IPS-20b (cell line): ENCODE data around the gene TRIM32.

Experiments
- H3K27ac ChIP-seq: one replicate; pipeline ENCODE4 v1.5.1; 2013; ENCODE audit warnings: low read length
- H3K27me3 ChIP-seq: 2 replicates; pipeline ENCODE4 v1.6.1; 2013; ENCODE audit warnings: mild to moderate bottlenecking, low read length, inconsistent platforms; ENCODE audit not compliant: insufficient read depth
- H3K36me3 ChIP-seq: 2 replicates; pipeline ENCODE4 v1.6.1; 2013; ENCODE audit warnings: low read depth, mild to moderate bottlenecking, inconsistent platforms, low read length, moderate library complexity; ENCODE audit not compliant: insufficient read depth
- H3K4me1 ChIP-seq: 2 replicates; pipeline ENCODE4 v1.6.1; 2013; ENCODE audit warnings: mild to moderate bottlenecking, control low read depth, inconsistent platforms, low read length, moderate library complexity; ENCODE audit not compliant: insufficient read depth
- H3K4me3 ChIP-seq: 2 replicates; pipeline ENCODE4 v1.5.1; 2013; ENCODE audit warnings: mild to moderate bottlenecking, low read length, inconsistent platforms
- H3K9ac ChIP-seq: 2 replicates; pipeline ENCODE4 v1.6.1; 2013; ENCODE audit warnings: low read depth, mild to moderate bottlenecking, inconsistent platforms, low read length, moderate library complexity
- H3K9me3 ChIP-seq: 2 replicates; pipeline ENCODE4 v1.6.1; 2013; ENCODE audit warnings: mild to moderate bottlenecking, low read depth, low read length, inconsistent platforms; ENCODE audit not compliant: insufficient read depth

TRIM32 gene

DNA sequence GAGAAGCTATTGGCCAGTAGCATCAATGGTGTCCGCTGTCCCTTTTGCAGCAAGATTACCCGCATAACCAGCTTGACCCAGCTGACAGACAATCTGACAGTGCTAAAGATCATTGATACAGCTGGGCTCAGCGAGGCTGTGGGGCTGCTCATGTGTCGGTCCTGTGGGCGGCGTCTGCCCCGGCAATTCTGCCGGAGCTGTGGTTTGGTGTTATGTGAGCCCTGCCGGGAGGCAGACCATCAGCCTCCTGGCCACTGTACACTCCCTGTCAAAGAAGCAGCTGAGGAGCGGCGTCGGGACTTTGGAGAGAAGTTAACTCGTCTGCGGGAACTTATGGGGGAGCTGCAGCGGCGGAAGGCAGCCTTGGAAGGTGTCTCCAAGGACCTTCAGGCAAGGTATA is 10.8 kb downstream of the TRIM32 start:
- Histone ChIP-seq H3K4me1 (no peaks in the 10 kb centered on the region), H3K27me3 (no peaks in the 10 kb centered on the region), H3K9ac (no peak overlapping the region), H3K9me3 (no peaks in the 10 kb centered on the region), H3K36me3 (peaks cover 37% of the 10 kb centered on the region), H3K27ac (no peak overlapping the region), H3K4me3 (no peak overlapping the region)

DNA sequence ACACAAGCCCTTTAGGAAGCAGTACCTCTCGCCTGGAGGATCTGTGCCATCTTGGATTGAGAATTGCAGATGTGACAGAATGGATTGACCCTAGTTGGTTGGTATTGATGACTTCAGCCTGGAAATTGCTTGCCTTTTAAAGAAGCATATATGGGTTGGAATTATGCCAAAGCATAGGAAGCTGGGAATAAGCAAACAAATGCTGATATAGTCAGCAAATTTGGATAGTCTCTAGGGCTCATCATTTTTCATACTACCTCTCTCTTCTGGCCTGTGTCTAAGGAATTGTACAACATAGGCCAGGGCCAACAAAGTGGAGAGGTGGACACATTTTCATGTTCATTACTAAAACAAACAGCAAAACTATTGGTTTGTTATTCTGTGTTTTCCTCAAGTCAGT is 13.2 kb downstream of the TRIM32 start:
- H3K27ac ChIP-seq: no peak overlapping the region
- no peak overlapping the region for H3K4me3 ChIP-seq
- peaks cover 37% of the 10 kb centered on the region for H3K36me3 ChIP-seq
- H3K4me1 ChIP-seq: no peaks in the 10 kb centered on the region
- no peaks in the 10 kb centered on the region for H3K9me3 ChIP-seq
- no peak overlapping the region for H3K9ac ChIP-seq
- no peaks in the 10 kb centered on the region for H3K27me3 ChIP-seq

DNA sequence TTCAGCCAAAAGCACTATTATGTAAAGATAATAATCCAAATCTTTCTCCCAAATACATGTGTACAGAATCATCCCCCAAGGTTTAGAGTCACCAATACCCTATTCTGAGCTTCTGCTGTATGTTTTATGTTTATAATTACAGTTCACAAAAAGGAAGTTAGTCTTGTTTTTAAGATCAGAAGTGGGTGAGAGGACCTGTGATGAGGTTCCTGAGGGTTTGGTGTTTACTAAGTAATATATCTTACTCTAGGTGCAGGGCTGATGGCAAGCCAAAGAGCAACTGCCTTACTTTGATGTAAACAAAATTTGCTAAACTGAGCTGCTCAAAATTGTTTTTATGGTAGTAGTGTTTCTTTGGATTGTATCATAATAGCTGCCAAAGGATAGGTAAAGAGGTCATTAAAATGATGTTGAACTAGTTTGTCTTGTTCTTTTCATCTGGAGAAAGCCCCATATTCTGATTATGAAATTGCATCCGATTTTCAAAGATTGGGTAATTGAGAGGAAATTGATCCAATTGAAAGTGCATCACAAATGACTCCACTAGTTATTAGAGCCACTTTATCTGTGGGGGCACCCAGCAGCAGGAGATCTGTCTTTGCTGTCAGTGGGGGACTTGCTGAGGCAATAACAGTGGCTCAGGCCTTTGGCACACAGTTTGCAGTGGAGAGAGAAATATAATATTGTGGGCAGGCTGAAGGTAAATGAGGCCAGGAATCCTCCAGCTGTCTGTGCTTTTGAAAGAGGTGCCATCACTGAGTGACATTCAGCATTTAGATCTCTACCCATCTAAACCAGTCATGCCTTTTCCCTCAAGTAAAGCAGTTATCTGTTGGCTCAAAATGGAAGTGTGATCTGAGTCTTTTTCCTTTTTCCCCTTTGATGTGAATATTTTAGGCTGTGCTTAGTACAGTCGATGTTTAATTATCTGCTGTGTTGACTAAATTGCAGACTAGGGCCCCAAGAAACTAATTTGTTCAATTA is 14.1 kb downstream of the TRIM32 start:
- Histone ChIP-seq H3K36me3 (peaks cover 37% of the 10 kb centered on the region), H3K4me3 (no peak overlapping the region), H3K27ac (no peak overlapping the region)

DNA sequence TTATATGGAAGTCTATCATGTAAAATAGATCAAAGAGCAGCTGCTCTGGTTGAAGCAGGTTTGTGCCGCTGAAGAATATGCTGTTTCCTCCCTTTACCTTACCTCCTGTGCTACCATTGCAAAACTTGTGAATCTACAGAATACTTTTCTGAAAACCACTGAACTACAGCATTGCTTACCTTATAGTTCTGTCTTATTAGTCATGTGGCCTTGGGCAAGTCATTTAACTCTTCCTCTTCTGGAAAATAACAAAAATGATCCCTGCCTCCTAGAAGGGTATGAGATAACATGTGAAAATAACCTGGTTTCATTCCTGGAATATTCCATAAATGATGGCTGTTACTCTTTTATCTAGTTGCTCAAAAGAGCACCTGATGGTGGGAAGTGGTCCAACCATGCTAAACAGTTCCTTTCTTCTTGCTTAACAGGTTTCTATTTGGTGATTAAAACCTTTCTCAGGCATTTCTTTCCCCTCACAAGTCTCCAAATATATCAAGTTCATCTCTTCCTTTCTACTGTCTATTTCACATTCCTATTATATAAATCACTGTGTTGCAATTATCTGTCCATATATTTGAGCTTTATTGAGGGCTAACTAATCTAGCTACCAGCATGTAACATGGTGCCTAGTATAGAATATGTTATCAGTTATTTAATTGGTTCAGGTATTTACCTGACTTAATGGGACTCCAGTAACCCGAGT is 15.0 kb downstream of the TRIM32 start:
- H3K9me3 ChIP-seq: no peaks in the 10 kb centered on the region
- no peak overlapping the region for H3K27ac ChIP-seq
- no peaks in the 10 kb centered on the region for H3K27me3 ChIP-seq
- H3K4me1 ChIP-seq: no peaks in the 10 kb centered on the region
- H3K36me3 ChIP-seq: peaks cover 37% of the 10 kb centered on the region
- no peak overlapping the region for H3K9ac ChIP-seq
- H3K4me3 ChIP-seq: no peak overlapping the region

More for the DNA sequence above, 14.1 kb downstream of the TRIM32 start:
- Histone ChIP-seq H3K9me3 (no peaks in the 10 kb centered on the region), H3K4me1 (no peaks in the 10 kb centered on the region), H3K27me3 (no peaks in the 10 kb centered on the region), H3K9ac (no peak overlapping the region)

DNA sequence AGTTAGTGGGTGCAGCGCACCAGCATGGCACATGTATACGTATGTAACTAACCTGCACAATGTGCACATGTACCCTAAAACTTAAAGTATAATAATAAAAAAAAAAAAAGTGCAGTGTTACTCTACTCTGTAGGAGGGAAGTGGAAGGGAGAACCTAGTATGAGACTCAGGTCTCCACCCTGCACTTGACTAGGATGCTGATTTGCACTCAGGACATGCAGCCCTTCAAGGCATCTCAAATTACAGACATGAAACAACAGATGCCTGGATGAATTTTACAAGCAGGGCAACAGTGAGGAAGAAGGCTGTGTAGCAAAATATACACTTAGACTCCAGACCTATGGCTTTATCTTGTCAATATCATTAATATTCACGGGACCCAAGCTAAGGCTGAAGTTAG is 16.5 kb downstream of the TRIM32 start:
- H3K9ac ChIP-seq: no peak overlapping the region
- no peaks in the 10 kb centered on the region for H3K27me3 ChIP-seq
- H3K4me3 ChIP-seq: no peak overlapping the region
- peaks cover 23% of the 10 kb centered on the region for H3K36me3 ChIP-seq
- H3K27ac ChIP-seq: no peak overlapping the region
- H3K4me1 ChIP-seq: no peaks in the 10 kb centered on the region
- H3K9me3 ChIP-seq: no peaks in the 10 kb centered on the region

DNA sequence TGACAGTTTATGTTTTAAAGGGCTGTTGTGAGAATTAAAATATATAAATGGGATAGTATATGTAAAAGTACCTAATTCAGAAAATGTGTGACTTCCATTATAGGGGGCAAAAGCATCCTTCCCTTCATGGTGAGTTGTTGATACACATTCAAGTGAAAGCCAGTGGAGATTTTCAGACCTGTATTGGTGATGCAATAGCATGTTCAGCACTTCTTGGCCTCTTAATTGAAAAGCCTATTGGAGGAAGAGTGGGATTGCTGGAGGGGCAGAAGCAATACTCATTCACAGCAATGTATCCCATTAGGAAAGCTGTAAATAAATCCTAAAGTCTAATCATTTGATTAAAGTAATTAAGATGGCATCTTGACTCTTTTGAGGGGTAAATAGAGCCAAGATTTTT is 17.4 kb downstream of the TRIM32 start:
- Histone ChIP-seq H3K4me1 (no peaks in the 10 kb centered on the region), H3K4me3 (no peak overlapping the region), H3K9me3 (no peaks in the 10 kb centered on the region), H3K36me3 (peaks cover 15% of the 10 kb centered on the region), H3K27me3 (no peaks in the 10 kb centered on the region), H3K9ac (no peak overlapping the region), H3K27ac (no peak overlapping the region)

DNA sequence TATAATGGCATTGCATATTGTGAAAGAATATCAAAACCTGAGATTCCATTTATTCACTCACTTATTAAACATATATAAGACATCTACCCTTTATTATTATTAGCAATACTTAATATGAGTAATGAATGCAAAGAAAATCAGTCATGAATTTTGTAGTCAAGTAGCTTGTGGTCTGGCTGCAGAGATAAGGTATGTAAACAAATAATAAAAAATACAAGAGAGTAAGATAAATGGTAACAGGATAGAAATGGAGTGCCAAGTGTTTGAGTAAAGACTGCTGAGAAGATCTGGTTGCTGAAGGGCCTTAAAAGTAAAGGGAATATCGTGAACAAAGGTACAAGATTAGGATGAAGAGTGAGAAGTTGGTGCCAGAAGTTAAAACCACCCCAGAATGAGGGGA is 18.4 kb downstream of the TRIM32 start:
- Histone ChIP-seq H3K36me3 (peaks cover 4% of the 10 kb centered on the region; the same call in 1 of the 2 replicates), H3K9me3 (no peaks in the 10 kb centered on the region), H3K4me1 (no peaks in the 10 kb centered on the region), H3K27ac (no peak overlapping the region), H3K27me3 (no peaks in the 10 kb centered on the region), H3K4me3 (no peak overlapping the region), H3K9ac (no peak overlapping the region)

DNA sequence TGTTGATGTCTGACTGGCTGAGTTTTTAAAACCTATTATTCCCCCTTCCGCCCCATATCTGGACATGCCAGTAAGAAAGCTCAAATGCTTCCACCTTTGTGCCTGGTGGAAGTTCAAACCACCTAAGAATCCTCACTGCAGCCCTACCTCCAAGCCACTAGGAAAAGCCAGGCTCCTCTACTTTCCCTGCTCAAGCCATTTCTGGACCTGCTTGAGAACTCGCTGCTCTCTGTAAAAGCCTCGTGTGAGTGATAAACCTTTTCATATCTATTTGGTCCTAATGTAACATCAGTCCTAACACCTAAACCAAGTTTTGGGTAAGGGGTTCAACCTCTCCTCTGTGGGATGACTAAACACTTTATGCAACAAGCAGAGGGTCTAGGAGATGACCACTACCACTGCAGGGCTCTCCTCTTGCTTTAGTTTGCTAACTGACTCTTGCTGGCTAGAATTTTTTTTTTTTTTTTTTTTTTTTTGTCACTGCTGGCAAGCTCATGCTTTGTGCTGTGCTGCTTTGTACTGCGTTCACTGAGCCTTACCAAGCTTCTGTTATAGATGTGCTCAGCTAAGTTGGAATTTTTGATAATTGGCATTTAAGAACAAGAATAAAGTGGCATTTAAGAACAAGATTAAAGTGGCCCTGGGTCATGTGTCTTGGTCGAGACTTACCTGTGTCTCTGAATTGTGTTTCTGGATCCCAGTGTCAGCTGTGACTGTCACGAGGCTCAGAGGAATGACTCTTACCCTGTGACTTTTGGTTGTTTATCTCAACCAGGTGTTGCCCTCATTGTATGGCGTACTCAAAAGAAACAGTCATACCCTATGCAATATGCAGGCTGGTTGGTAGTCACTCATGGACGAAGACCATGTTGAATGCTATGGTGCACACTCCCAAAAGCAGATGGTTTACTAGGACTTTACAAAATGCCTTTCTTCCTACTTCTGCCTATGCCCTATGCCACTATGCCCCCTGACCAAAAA is 19.5 kb downstream of the TRIM32 start:
- Histone ChIP-seq H3K9me3 (no peaks in the 10 kb centered on the region), H3K36me3 (no peaks in the 10 kb centered on the region), H3K27ac (no peak overlapping the region), H3K27me3 (no peaks in the 10 kb centered on the region), H3K4me3 (no peak overlapping the region), H3K9ac (no peak overlapping the region), H3K4me1 (no peaks in the 10 kb centered on the region)

DNA sequence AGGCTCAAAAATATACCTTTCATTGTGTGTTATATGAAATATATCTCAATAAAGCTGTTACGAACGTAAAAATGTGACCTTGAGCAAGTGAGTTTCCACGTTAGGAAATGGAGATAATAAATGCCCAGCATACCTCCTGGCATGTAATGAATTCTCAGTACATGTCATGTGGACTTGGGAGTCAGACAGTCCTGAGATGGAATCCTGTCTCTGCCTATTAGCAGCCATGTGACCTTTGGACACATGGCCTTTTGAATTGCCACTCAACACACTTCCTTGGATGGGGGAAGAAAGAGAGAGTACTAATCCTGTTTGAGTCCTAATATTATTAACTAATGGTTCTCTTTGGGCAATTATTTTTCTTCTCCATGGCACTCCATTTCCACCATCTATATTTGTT is 25.7 kb downstream of the TRIM32 start:
- H3K9me3 ChIP-seq: no peaks in the 10 kb centered on the region

DNA sequence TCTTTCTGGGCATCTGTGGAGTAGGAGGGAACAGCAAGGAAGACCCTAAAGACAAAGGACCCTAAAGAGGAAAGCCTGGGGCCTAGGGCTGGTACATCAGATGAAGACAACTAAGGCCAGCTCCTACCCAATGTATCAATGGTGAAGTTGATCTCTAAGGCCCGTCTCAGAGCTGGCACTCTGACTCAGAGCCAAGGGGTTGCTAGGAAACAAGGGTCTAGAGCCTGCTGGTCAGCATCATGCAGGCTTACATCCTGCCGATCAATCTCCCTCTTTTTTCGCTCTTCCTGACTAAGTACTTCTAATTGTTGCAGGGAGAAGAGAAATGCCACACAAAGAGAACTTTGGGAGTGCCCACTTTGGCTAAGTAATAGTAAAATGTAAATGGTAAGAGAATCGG is 26.2 kb downstream of the TRIM32 start:
- H3K4me3 ChIP-seq: no peak overlapping the region
- peaks cover 9% of the 10 kb centered on the region; the same call in 1 of the 2 replicates for H3K4me1 ChIP-seq
- no peaks in the 10 kb centered on the region for H3K27me3 ChIP-seq
- H3K36me3 ChIP-seq: no peaks in the 10 kb centered on the region
- no peak overlapping the region for H3K27ac ChIP-seq
- H3K9ac ChIP-seq: no peak overlapping the region
- no peaks in the 10 kb centered on the region for H3K9me3 ChIP-seq

More for the DNA sequence above, 25.7 kb downstream of the TRIM32 start:
- peaks cover 9% of the 10 kb centered on the region; the same call in 1 of the 2 replicates for H3K4me1 ChIP-seq
- H3K9ac ChIP-seq: no peak overlapping the region
- no peaks in the 10 kb centered on the region for H3K27me3 ChIP-seq
- H3K4me3 ChIP-seq: no peak overlapping the region
- H3K36me3 ChIP-seq: no peaks in the 10 kb centered on the region
- no peak overlapping the region for H3K27ac ChIP-seq

DNA sequence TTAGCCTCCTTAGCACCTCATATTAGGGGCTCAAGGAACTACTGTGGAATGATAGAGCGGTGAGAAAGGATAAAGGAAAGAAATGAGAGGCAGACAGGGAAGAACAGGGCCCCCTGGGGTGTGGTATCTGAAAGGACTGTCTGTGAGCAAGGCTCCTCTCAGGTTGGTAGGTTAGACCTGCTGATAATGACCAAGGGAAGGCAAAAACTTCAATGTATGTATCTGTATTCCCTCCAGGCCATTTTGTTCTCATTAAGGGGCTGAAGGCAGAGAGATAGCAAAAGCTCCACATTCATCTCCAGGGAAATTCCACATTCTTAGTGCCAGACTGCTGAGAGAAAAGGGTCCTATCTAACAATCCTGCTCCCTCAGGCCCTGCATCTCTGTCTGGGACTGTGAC is 28.6 kb downstream of the TRIM32 start:
- Histone ChIP-seq H3K27ac (no peak overlapping the region), H3K4me3 (no peak overlapping the region), H3K36me3 (no peaks in the 10 kb centered on the region), H3K27me3 (no peaks in the 10 kb centered on the region), H3K9ac (no peak overlapping the region), H3K9me3 (no peaks in the 10 kb centered on the region; the same call in 1 of the 2 replicates), H3K4me1 (peaks cover 15% of the 10 kb centered on the region)
